Lung (tissue), 12 donors: ENCODE measurements around the gene GOLPH3. TPM values are rescaled to one million over a fixed set of nuclear protein-coding genes. Genes with fewer than 3 reads are reported as not detected.
A peak's percentile ranks its signal among the peaks of the same experiment; 100 is the strongest.

Experiments used
- ATAC-seq: fragments of 200-7000 bp; cut with Tn5 transposase; one replicate; pipeline ENCODE4 v1.9.1; 2020; ENCODE audit warnings: moderate number of reproducible peaks; ENCODE audit not compliant: insufficient read depth, low FRiP score
- DNase-seq, 3 donors: peaks; one replicate each; pipeline ENCODE4 v3.0.0-alpha.2; 2013 to 2017
- H3K27ac ChIP-seq, 2 donors: one replicate each; pipeline ENCODE4 v1.5.1; 2013; ENCODE audit warnings: mild to moderate bottlenecking in 2 of 2, moderate library complexity in 2 of 2, control low read depth in 1 of 2, inconsistent platforms in 1 of 2, low read depth in 1 of 2, low read length in 1 of 2
- H3K27me3 ChIP-seq, 3 donors: one replicate each; pipeline ENCODE4 v1.5.1; 2013; ENCODE audit warnings: low read length in 2 of 3; ENCODE audit not compliant: control insufficient read depth in 3 of 3, insufficient read depth in 3 of 3
- H3K36me3 ChIP-seq, 4 donors: one replicate each; pipeline ENCODE4 v1.5.1; 2013; ENCODE audit warnings: low read length in 4 of 4, mild to moderate bottlenecking in 1 of 4, moderate library complexity in 1 of 4; ENCODE audit not compliant: control insufficient read depth in 4 of 4, insufficient read depth in 4 of 4
- H3K4me1 ChIP-seq, 5 donors: one replicate each; pipeline ENCODE4 v1.5.1; 2013; ENCODE audit warnings: low read length in 5 of 5, mild to moderate bottlenecking in 2 of 5, moderate library complexity in 1 of 5; ENCODE audit not compliant: control insufficient read depth in 5 of 5, insufficient read depth in 5 of 5
- H3K4me3 ChIP-seq: one replicate; pipeline ENCODE4 v1.5.1; 2013; ENCODE audit warnings: mild to moderate bottlenecking, control low read depth, moderate library complexity
- H3K9ac ChIP-seq, 2 donors: one replicate each; pipeline ENCODE4 v1.5.1; 2013; ENCODE audit warnings: low read length in 2 of 2, control low read depth in 1 of 2; ENCODE audit not compliant: insufficient read depth in 1 of 2
- H3K9me3 ChIP-seq, 4 donors: one replicate each; pipeline ENCODE4 v1.5.1; 2013; ENCODE audit warnings: low read length in 3 of 4, mild to moderate bottlenecking in 1 of 4, moderate library complexity in 1 of 4; ENCODE audit not compliant: control insufficient read depth in 4 of 4, insufficient read depth in 3 of 4
- WGBS, 2 donors: extraction: QIAGEN DNeasy Blood & Tissue Kit; methylation state at CpG; one replicate each; pipeline ENCODE4 v1.1.7; 2013; 5-methylcytosine and 5-hydroxymethylcytosine counted together
- polyA plus RNA-seq, 2 donors: library from polyadenylated mRNA; stranded (reverse); fragments of 200-250 nt; gene quantifications; one replicate each; pipeline ENCODE4 v1.2.1, GENCODE V29; 2013
- total RNA-seq, 2 donors: library from RNA; depleted of rRNA in 1 of 2; stranded (reverse); fragments of >200 nt in 1 of 2; gene quantifications; one replicate each; pipeline ENCODE4 v1.2.1, GENCODE V29; 2014 to 2021
- TF ChIP-seq, protein P1 (sequence below): IDR thresholded peaks from 2 replicates; pipeline ENCODE4 v1.5.1; 2012; ENCODE audit warnings: mild to moderate bottlenecking; ENCODE audit errors: control extremely low read depth, extremely low read depth
- donor health status: control.
- donor health status: control.
- donor health status: Bipolar disorder and iron deficiency.
- donor health status: healthy.
- donor health status: DM: yes; HTN: yes; CAD: no.

GOLPH3 gene
- total and polyA plus RNA-seq, 4 donors, result 52.2 to 112 (median 69.9) TPM

DNA sequence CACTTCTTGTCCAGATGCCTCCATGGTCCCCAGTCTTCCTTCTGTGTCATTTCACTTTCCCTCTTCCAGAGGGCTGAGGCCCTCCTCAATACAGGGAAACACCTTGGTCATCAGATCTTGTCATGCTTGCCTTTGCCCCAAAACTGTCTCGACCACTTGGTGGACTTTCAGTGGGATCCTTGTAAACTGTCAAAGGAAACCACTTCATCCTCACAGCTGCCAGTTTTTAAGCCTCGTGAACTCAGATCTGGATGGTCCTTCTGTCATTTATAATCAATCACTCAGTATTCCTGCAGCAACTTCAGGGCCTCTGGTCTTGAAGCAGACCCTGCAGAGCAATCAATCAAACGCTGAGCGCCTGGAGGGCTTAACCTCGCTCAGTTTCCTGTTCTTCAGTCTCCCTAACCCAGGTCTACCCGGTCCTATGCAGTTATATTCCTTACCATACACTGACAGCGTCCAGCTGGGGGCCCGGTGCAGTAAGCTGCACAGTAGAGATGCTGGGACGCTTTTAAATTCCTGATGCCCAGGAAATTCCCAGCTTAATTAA, 74.6 kb downstream of the GOLPH3 start:
- peaks cover 8 to 36% (median 13%) of the 10 kb centered on the region in 4 donors for H3K36me3 ChIP-seq
- TF ChIP-seq, protein P1, sequence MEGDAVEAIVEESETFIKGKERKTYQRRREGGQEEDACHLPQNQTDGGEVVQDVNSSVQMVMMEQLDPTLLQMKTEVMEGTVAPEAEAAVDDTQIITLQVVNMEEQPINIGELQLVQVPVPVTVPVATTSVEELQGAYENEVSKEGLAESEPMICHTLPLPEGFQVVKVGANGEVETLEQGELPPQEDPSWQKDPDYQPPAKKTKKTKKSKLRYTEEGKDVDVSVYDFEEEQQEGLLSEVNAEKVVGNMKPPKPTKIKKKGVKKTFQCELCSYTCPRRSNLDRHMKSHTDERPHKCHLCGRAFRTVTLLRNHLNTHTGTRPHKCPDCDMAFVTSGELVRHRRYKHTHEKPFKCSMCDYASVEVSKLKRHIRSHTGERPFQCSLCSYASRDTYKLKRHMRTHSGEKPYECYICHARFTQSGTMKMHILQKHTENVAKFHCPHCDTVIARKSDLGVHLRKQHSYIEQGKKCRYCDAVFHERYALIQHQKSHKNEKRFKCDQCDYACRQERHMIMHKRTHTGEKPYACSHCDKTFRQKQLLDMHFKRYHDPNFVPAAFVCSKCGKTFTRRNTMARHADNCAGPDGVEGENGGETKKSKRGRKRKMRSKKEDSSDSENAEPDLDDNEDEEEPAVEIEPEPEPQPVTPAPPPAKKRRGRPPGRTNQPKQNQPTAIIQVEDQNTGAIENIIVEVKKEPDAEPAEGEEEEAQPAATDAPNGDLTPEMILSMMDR, result no peak
- peak overlapping the region; percentile 28 to 65 for H3K27ac ChIP-seq
- peaks cover 0 to 1% (median 0%) of the 10 kb centered on the region in 4 donors for H3K9me3 ChIP-seq
- DNase-seq (no peak), ATAC-seq (no peak)
- WGBS, 2 donors, result 67 to 76% methylated on average over 9 of the region's 9 CpGs
- no peak overlapping the region for H3K9ac ChIP-seq
- no peaks in the 10 kb centered on the region for H3K27me3 ChIP-seq
- no peak overlapping the region for H3K4me3 ChIP-seq
- H3K4me1 ChIP-seq, result peaks cover 0 to 9% (median 0%) of the 10 kb centered on the region in 5 donors

DNA sequence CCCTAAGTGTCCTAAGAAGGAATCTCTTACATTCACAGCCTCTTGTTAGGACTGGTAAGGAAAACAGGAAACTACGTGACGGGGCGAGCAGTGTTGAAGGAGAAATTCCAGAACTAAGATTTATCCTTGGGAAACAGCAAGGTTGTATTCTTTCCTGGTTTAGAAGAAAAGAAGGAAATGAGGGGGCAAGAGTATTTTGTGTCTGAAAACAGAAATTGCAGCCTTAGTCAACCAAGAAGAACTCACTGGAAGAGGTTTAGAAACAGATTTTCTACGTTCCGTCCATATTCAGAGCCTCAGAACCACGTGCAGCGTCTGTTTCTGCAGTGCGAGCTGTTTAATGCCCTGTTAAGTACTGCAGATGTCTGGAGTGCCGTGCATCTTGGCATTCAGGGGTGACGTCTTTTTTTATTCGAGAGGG, 75.2 kb downstream of the GOLPH3 start:
- Histone ChIP-seq H3K9ac (no peak overlapping the region), H3K27ac (peak overlapping the region; percentile 28 to 65), H3K4me1 (peaks cover 0 to 9% (median 0%) of the 10 kb centered on the region in 5 donors), H3K27me3 (no peaks in the 10 kb centered on the region), H3K36me3 (peaks cover 8 to 34% (median 13%) of the 10 kb centered on the region in 4 donors), H3K4me3 (no peak overlapping the region), H3K9me3 (peaks cover 0 to 1% (median 0%) of the 10 kb centered on the region in 4 donors)
- ATAC-seq (no peak), DNase-seq (peak in 2 of 3 donors; percentile 24 to 34)
- TF ChIP-seq, protein P1, result no peak
- 69 to 85% methylated on average over 11 of the region's 11 CpGs for WGBS, 2 donors

DNA sequence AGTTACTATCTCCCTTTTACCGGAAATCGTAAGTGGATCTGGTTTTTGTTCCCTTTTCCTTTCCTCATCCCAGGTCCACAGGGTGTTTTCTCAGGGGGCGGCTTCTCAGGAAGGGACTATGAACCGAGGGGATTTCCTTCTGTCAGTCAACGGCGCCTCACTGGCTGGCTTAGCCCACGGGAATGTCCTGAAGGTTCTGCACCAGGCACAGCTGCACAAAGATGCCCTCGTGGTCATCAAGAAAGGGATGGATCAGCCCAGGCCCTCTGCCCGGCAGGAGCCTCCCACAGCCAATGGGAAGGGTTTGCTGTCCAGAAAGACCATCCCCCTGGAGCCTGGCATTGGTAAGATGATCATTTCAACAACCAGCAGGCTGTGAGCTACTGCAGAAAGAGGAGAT, 75.8 kb downstream of the GOLPH3 start:
- TF ChIP-seq, protein P1, result no peak
- no peak overlapping the region for H3K4me3 ChIP-seq
- no peaks in the 10 kb centered on the region for H3K27me3 ChIP-seq
- H3K36me3 ChIP-seq, result peaks cover 4 to 28% (median 10%) of the 10 kb centered on the region in 4 donors
- peak in 2 of 3 donors; percentile 17 to 29 for DNase-seq
- H3K4me1 ChIP-seq, result peaks cover 0 to 9% (median 0%) of the 10 kb centered on the region in 5 donors
- WGBS, 2 donors, result 65 to 75% methylated on average over 9 of the region's 9 CpGs
- ATAC-seq, result no peak
- no peak overlapping the region for H3K9ac ChIP-seq
- peaks cover 0 to 1% (median 0%) of the 10 kb centered on the region in 4 donors for H3K9me3 ChIP-seq
- peak overlapping the region in 1 of 2 donors; percentile 50 for H3K27ac ChIP-seq
